IMR-90 (cell line): ENCODE measurements around the gene EPHB6. TPM values are rescaled to one million over a fixed set of nuclear protein-coding genes. Genes with fewer than 3 reads are reported as not detected.

Experiments
- ATAC-seq: fragments of 200-7000 bp; cut with Tn5 transposase; 2 replicates; pipeline ENCODE4 v1.9.1; 2020; ENCODE audit warnings: low read depth, mild to moderate bottlenecking, moderate library complexity
- BruUV-seq: library from RNA; stranded (reverse); fragments of 400-500 nt; replicated peaks from 2 replicates; lab custom pipeline; 2021; lab: Mats Ljungman, UMichigan
- CTCF ChIA-PET: fragments of 300-600 bp; formaldehyde crosslinking; extraction: SDS; loops from one replicate; lab custom pipeline; 2021; ENCODE audit warnings: antibody characterized with exemption; lab: Yijun Ruan, JAX
- POLR2A ChIA-PET: fragments of 300-600 bp; sonication (Branson Sonifier 250); formaldehyde crosslinking; loops from one replicate; lab custom pipeline; 2022; ENCODE audit warnings: antibody characterized with exemption; ENCODE audit not compliant: unreplicated experiment; lab: Charles Lee
- DNase-seq: peaks from one replicate; pipeline ENCODE4 v3.0.0; 2013
- H2AFZ ChIP-seq: replicated peaks from 2 replicates; pipeline ENCODE3; 2013; ENCODE audit warnings: low read length, mild to moderate bottlenecking; ENCODE audit not compliant: poor library complexity
- H2AK5ac ChIP-seq: 2 replicates; pipeline ENCODE4 v1.6.1; 2013; ENCODE audit warnings: low read depth, low read length, inconsistent platforms
- H2AK9ac ChIP-seq: replicated peaks from 2 replicates; pipeline ENCODE3; 2013; ENCODE audit warnings: mild to moderate bottlenecking, low read depth, low read length, moderate library complexity; ENCODE audit not compliant: poor library complexity
- H2BK120ac ChIP-seq: 2 replicates; pipeline ENCODE4 v1.6.1; 2013; ENCODE audit warnings: low read depth, low read length, inconsistent platforms
- H2BK15ac ChIP-seq: 3 replicates; pipeline ENCODE4 v1.6.1; 2013; ENCODE audit warnings: low read depth, low read length, inconsistent platforms
- H2BK20ac ChIP-seq: 2 replicates; pipeline ENCODE4 v1.6.1; 2013; ENCODE audit warnings: low read depth, mild to moderate bottlenecking, inconsistent platforms, low read length, moderate library complexity
- H2BK5ac ChIP-seq: 2 replicates; pipeline ENCODE4 v1.6.1; 2013; ENCODE audit warnings: mild to moderate bottlenecking, low read depth, low read length, inconsistent platforms; ENCODE audit not compliant: poor library complexity, severe bottlenecking
- H3K14ac ChIP-seq: replicated peaks from 2 replicates; pipeline ENCODE4 v1.6.1; 2013; ENCODE audit warnings: low read depth, low read length, inconsistent platforms
- H3K18ac ChIP-seq: 2 replicates; pipeline ENCODE4 v1.6.1; 2013; ENCODE audit warnings: low read depth, low read length, control low read depth
- H3K23ac ChIP-seq: 2 replicates; pipeline ENCODE4 v1.6.1; 2013; ENCODE audit warnings: low read depth, low read length, inconsistent platforms
- H3K27ac ChIP-seq: 2 replicates; pipeline ENCODE4 v1.5.1; 2013; ENCODE audit warnings: mild to moderate bottlenecking, control low read depth, low read length; ENCODE audit not compliant: insufficient read depth
- H3K27me3 ChIP-seq: 2 replicates; pipeline ENCODE4 v1.6.1; 2013; ENCODE audit warnings: low read length; ENCODE audit not compliant: control insufficient read depth, insufficient read depth
- H3K36me3 ChIP-seq: 2 replicates; pipeline ENCODE4 v1.6.1; 2013; ENCODE audit warnings: low read length, mixed read lengths; ENCODE audit not compliant: control insufficient read depth, insufficient read depth
- H3K4ac ChIP-seq: 2 replicates; pipeline ENCODE4 v1.6.1; 2013; ENCODE audit warnings: low read depth, low read length, inconsistent platforms
- H3K4me1 ChIP-seq: 2 replicates; pipeline ENCODE4 v1.6.1; 2013; ENCODE audit warnings: low read length, mixed read lengths; ENCODE audit not compliant: control insufficient read depth, insufficient read depth
- H3K4me2 ChIP-seq: 2 replicates; pipeline ENCODE4 v1.6.1; 2013; ENCODE audit warnings: low read depth, mild to moderate bottlenecking, control low read depth, low read length, moderate library complexity
- H3K4me3 ChIP-seq: 2 replicates; pipeline ENCODE4 v1.5.1; 2013; ENCODE audit warnings: low read depth, mild to moderate bottlenecking, control low read depth, low read length, moderate library complexity; ENCODE audit not compliant: insufficient read depth
- H3K56ac ChIP-seq: 2 replicates; pipeline ENCODE4 v1.6.1; 2013; ENCODE audit warnings: low read length, inconsistent platforms; ENCODE audit not compliant: insufficient read depth; ENCODE audit errors: extremely low read depth
- H3K79me1 ChIP-seq, 2 experiments: 2 replicates each; pipeline ENCODE4 v1.6.1; 2013; ENCODE audit warnings: low read length in 2 of 2, inconsistent platforms in 1 of 2, low read depth in 1 of 2
- H3K9ac ChIP-seq: 2 replicates; pipeline ENCODE4 v1.6.1; 2013; ENCODE audit warnings: low read depth, low read length, control low read depth
- H3K9me1 ChIP-seq: 2 replicates; pipeline ENCODE4 v1.6.1; 2013; ENCODE audit warnings: low read length, inconsistent platforms; ENCODE audit not compliant: insufficient read depth
- H3K9me3 ChIP-seq: 2 replicates; pipeline ENCODE4 v1.6.1; 2013; ENCODE audit warnings: low read length; ENCODE audit not compliant: control insufficient read depth, insufficient read depth
- H4K20me1 ChIP-seq: 2 replicates; pipeline ENCODE4 v1.6.1; 2013; ENCODE audit warnings: low read length, inconsistent platforms; ENCODE audit not compliant: insufficient read depth
- H4K5ac ChIP-seq: 2 replicates; pipeline ENCODE4 v1.6.1; 2013; ENCODE audit warnings: mild to moderate bottlenecking, low read depth, low read length, control low read depth
- H4K8ac ChIP-seq, 2 experiments: 2 replicates each; pipeline ENCODE4 v1.6.1; 2013; ENCODE audit warnings: low read depth in 2 of 2, low read length in 2 of 2, control low read depth in 1 of 2, inconsistent platforms in 1 of 2
- H4K91ac ChIP-seq: 2 replicates; pipeline ENCODE4 v1.6.1; 2013; ENCODE audit warnings: low read depth, low read length, inconsistent platforms; ENCODE audit not compliant: insufficient read depth
- BHLHE40 ChIP-seq: fragments of 150-350 bp; IDR thresholded peaks from 2 replicates; pipeline ENCODE4 v1.6.1; 2016; ENCODE audit warnings: mild to moderate bottlenecking, low read depth, low read length
- CEBPB ChIP-seq: IDR thresholded peaks from 2 replicates; pipeline ENCODE4 v1.6.1; 2012; ENCODE audit warnings: low read depth, low read length, improper control_type of control experiment
- FOS ChIP-seq: fragments of 150-350 bp; IDR thresholded peaks from 2 replicates; pipeline ENCODE4 v1.6.1; 2016; ENCODE audit warnings: low read depth, low read length
- MAFK ChIP-seq: IDR thresholded peaks from 2 replicates; pipeline ENCODE4 v1.6.1; 2012; ENCODE audit warnings: low read depth, low read length, improper control_type of control experiment
- MAZ ChIP-seq: IDR thresholded peaks from 2 replicates; pipeline ENCODE4 v1.6.1; 2012; ENCODE audit warnings: low read depth, mild to moderate bottlenecking, low read length, improper control_type of control experiment, moderate library complexity, borderline replicate concordance
- MXI1 ChIP-seq: IDR thresholded peaks from 2 replicates; pipeline ENCODE4 v1.6.1; 2012; ENCODE audit warnings: low read depth, mild to moderate bottlenecking, low read length, moderate library complexity, borderline replicate concordance
- NFE2L2 ChIP-seq: fragments of 150-350 bp; IDR thresholded peaks from 2 replicates; pipeline ENCODE4 v1.6.1; 2016; ENCODE audit warnings: low read depth, mild to moderate bottlenecking, low read length
- POLR2A ChIP-seq: IDR thresholded peaks from 2 replicates; pipeline ENCODE4 v1.6.1; 2012; ENCODE audit warnings: mild to moderate bottlenecking, low read depth, low read length
- RCOR1 ChIP-seq: IDR thresholded peaks from 2 replicates; pipeline ENCODE4 v1.6.1; 2012; ENCODE audit warnings: mild to moderate bottlenecking, low read length, improper control_type of control experiment; ENCODE audit not compliant: insufficient replicate concordance
- RFX5 ChIP-seq: IDR thresholded peaks from 2 replicates; pipeline ENCODE4 v1.8.0; 2012; ENCODE audit warnings: low read depth, mild to moderate bottlenecking, low read length, moderate library complexity
- SMC3 ChIP-seq: fragments of 150-350 bp; IDR thresholded peaks from 2 replicates; pipeline ENCODE4 v1.6.1; 2016; ENCODE audit warnings: low read depth, mild to moderate bottlenecking, antibody characterized with exemption, low read length, moderate library complexity
- WGBS, 2 experiments: methylation state at CpG; one replicate each; pipeline versions ENCODE4 v1.1.5 to v1.1.7; 2013; ENCODE audit warnings: missing lambda C conversion rate in 2 of 2; ENCODE audit not compliant: insufficient read length in 1 of 2; ENCODE audit errors: extremely low coverage in 2 of 2; 5-methylcytosine and 5-hydroxymethylcytosine counted together
- dilution Hi-C: fragments of 300-500 bp; cut with HindIII; formaldehyde crosslinking; loops from one replicate; pipeline ENCODE4 v1.14.3; 2018; ENCODE audit warnings: low sequenced_read_pairs; ENCODE audit not compliant: unreplicated experiment
- in situ Hi-C: fragments of 300-500 bp; cut with MboI; formaldehyde crosslinking; loops from 3 replicates; pipeline ENCODE4 v1.14.3; 2019; ENCODE audit warnings: low sequenced_read_pairs, inconsistent platforms, mixed read lengths
- intact Hi-C: fragments of 100-400 bp; cut with micrococcal nuclease; formaldehyde crosslinking; loops from 2 replicates; pipeline ENCODE4 v1.10.0; 2022
- polyA plus RNA-seq, 3 experiments: library from polyadenylated mRNA; depleted of rRNA; stranded (reverse); fragments of >200 nt; gene quantifications; 2 replicates each; pipeline ENCODE4 v1.2.3, GENCODE V29; 2012; ENCODE audit warnings: low replicate concordance in 1 of 3
- total RNA-seq: library from RNA; depleted of rRNA; stranded (reverse); fragments of >200 nt; gene quantifications from 2 replicates; pipeline ENCODE4 v1.2.3, GENCODE V29; 2012
- TF ChIP-seq, protein P1 (sequence below): conservative IDR thresholded peaks from 2 replicates; pipeline ENCODE4 v1.5.1; 2012; ENCODE audit warnings: mild to moderate bottlenecking, low read depth, low read length, improper control_type of control experiment

Gene EPHB6
- total and polyA plus RNA-seq, 2 of the 4 experiments (the other 2 are of a cell fraction): under 0.01 to 0.60 TPM

DNA sequence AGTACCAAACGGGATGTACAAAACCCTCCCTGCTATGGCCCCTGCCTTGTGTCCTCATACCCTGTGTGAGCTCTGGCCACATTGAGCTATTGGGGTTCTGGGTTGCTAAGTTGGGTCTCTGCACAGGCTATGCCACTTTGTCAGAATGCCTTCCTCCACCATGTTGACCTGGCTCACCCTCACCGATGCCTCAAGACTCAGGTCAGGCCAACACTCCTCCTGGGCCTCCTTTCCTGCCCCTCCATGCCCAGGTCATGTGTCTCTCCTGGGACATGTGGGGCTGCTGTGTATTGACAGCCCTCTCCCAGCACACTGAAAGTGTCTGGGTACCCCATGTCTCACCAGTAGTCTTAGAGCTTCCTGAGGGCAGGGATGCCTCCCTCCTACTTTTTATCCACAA, 64.0 kb downstream of the EPHB6 start:
- no peak overlapping the region for H3K23ac ChIP-seq
- no peak overlapping the region for H2BK120ac ChIP-seq
- H3K4ac ChIP-seq: no peak overlapping the region
- H3K27me3 ChIP-seq: no peaks in the 10 kb centered on the region
- no peak overlapping the region for H3K4me2 ChIP-seq
- in situ Hi-C loops (no loop called here), dilution Hi-C loops (no loop called here), intact Hi-C loops (no loop called here)
- no peaks in the 10 kb centered on the region; the same call in 1 of the 2 replicates for H3K9me3 ChIP-seq
- H2BK20ac ChIP-seq: no peak overlapping the region
- H3K56ac ChIP-seq: no peak overlapping the region
- H4K5ac ChIP-seq: no peak overlapping the region
- no peak overlapping the region for H2AK5ac ChIP-seq
- no peak overlapping the region for H3K27ac ChIP-seq
- no peaks in the 10 kb centered on the region for H3K36me3 ChIP-seq
- no peak overlapping the region for H2BK5ac ChIP-seq
- no peak overlapping the region for H4K91ac ChIP-seq
- ChIA-PET POLR2A (no interaction called here), CTCF (no interaction called here)
- no CpG with 5 or more reads among the region's 2 CpGs for WGBS, 2 experiments
- no peaks in the 10 kb centered on the region for H3K9me1 ChIP-seq
- H3K9ac ChIP-seq: no peak overlapping the region
- no peaks in the 10 kb centered on the region for H4K20me1 ChIP-seq
- no peak for DNase-seq
- no peaks in the 10 kb centered on the region for H3K4me1 ChIP-seq
- H4K8ac ChIP-seq: no peak overlapping the region
- BruUV-seq: no TSS peak
- H2BK15ac ChIP-seq: no peak overlapping the region
- no peak overlapping the region for H3K18ac ChIP-seq
- no peak overlapping the region for H2AK9ac ChIP-seq
- no peaks in the 10 kb centered on the region for H3K79me1 ChIP-seq
- H3K14ac ChIP-seq: no peak overlapping the region
- H2AFZ ChIP-seq: no peak overlapping the region
- TF ChIP-seq MAFK (no peak), SMC3 (no peak), NFE2L2 (no peak), CEBPB (no peak), POLR2A (no peak), RCOR1 (no peak), BHLHE40 (no peak), MAZ (no peak), FOS (no peak), RFX5 (no peak), MXI1 (no peak)
- TF ChIP-seq, protein P1, sequence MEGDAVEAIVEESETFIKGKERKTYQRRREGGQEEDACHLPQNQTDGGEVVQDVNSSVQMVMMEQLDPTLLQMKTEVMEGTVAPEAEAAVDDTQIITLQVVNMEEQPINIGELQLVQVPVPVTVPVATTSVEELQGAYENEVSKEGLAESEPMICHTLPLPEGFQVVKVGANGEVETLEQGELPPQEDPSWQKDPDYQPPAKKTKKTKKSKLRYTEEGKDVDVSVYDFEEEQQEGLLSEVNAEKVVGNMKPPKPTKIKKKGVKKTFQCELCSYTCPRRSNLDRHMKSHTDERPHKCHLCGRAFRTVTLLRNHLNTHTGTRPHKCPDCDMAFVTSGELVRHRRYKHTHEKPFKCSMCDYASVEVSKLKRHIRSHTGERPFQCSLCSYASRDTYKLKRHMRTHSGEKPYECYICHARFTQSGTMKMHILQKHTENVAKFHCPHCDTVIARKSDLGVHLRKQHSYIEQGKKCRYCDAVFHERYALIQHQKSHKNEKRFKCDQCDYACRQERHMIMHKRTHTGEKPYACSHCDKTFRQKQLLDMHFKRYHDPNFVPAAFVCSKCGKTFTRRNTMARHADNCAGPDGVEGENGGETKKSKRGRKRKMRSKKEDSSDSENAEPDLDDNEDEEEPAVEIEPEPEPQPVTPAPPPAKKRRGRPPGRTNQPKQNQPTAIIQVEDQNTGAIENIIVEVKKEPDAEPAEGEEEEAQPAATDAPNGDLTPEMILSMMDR: no peak
- no peak for ATAC-seq
- H3K4me3 ChIP-seq: no peak overlapping the region
